ENCODE data around the gene FMO5. TPM values are rescaled to one million over a fixed set of nuclear protein-coding genes. Genes with fewer than 3 reads are reported as not detected.

Gene FMO5
- 0.17 TPM in 1 of 2 replicates, not detected in the other for total RNA-seq

- H3K9me3 Mint-ChIP-seq = no peaks in the 10 kb centered on the region
- intact Hi-C loops (cut with micrococcal nuclease) = no loop called here
- H3K27me3 Mint-ChIP-seq (ENCODE audit: insufficient read depth) = peaks cover 6% of the 10 kb centered on the region
- H3K4me3 Mint-ChIP-seq = peak within 1 kb of the TSS; percentile 91
- H3K27ac Mint-ChIP-seq = peak within 1 kb of the TSS; percentile 4
- H3K4me1 Mint-ChIP-seq (ENCODE audit: low read depth) = peaks cover 20% of the 10 kb centered on the region
- DNase-seq (ENCODE audit: low spot score) = peak; percentile 20
- H3K36me3 Mint-ChIP-seq (ENCODE audit: low read depth) = no peaks in the 10 kb centered on the region
Measured at GRCh38 chr1:147225193-147225730, at the start of gene FMO5. Gene FMO5, minus strand, starts transcription at chr1:147225339. Its CDS starts 310 bp downstream, at chr1:147225029.

GRCh38 chr1:147273409-147274336 is 48.5 kb upstream of the FMO5 start:
- intact Hi-C loops (cut with micrococcal nuclease) = loop anchor here (1.0 to 10.0 kb wide), 4 partner anchors 117 to 619 kb away; no protein-coding TSS in a partner anchor
- Mint-ChIP-seq H3K4me1 (ENCODE audit: low read depth) (no peaks in the 10 kb centered on the region), H3K27ac (no peak overlapping the region), H3K4me3 (no peak overlapping the region), H3K36me3 (ENCODE audit: low read depth) (peaks cover 48% of the 10 kb centered on the region), H3K27me3 (ENCODE audit: insufficient read depth) (no peaks in the 10 kb centered on the region), H3K9me3 (no peaks in the 10 kb centered on the region)
- DNase-seq (ENCODE audit: low spot score) = peak; percentile 11

- no peak overlapping the region for H3K27ac Mint-ChIP-seq
- no peak for DNase-seq (ENCODE audit: low spot score)
- intact Hi-C loops (cut with micrococcal nuclease) = loop anchor here (5.0 to 10.0 kb wide), 2 partner anchors 223 to 370 kb away; no protein-coding TSS in a partner anchor
- H3K9me3 Mint-ChIP-seq = no peaks in the 10 kb centered on the region
- peaks cover 53% of the 10 kb centered on the region for H3K36me3 Mint-ChIP-seq (ENCODE audit: low read depth)
- H3K27me3 Mint-ChIP-seq (ENCODE audit: insufficient read depth) = no peaks in the 10 kb centered on the region
- H3K4me3 Mint-ChIP-seq = no peak overlapping the region
- peaks cover under 1% of the 10 kb centered on the region for H3K4me1 Mint-ChIP-seq (ENCODE audit: low read depth)
Measured at GRCh38 chr1:147272042-147272441, 46.9 kb upstream of the FMO5 start.

GRCh38 chr1:147270721-147271120 is 45.6 kb upstream of the FMO5 start:
- no peak for DNase-seq (ENCODE audit: low spot score)
- H3K4me3 Mint-ChIP-seq = no peak overlapping the region
- H3K27ac Mint-ChIP-seq = no peak overlapping the region
- H3K36me3 Mint-ChIP-seq (ENCODE audit: low read depth) = peaks cover 52% of the 10 kb centered on the region
- peaks cover 10% of the 10 kb centered on the region for H3K4me1 Mint-ChIP-seq (ENCODE audit: low read depth)
- no peaks in the 10 kb centered on the region for H3K27me3 Mint-ChIP-seq (ENCODE audit: insufficient read depth)
- intact Hi-C loops (cut with micrococcal nuclease) = loop anchor here (5.0 to 10.0 kb wide), 2 partner anchors 224 to 372 kb away; no protein-coding TSS in a partner anchor
- H3K9me3 Mint-ChIP-seq = no peaks in the 10 kb centered on the region

- H3K27me3 Mint-ChIP-seq (ENCODE audit: insufficient read depth) = no peaks in the 10 kb centered on the region
- no peak for DNase-seq (ENCODE audit: low spot score)
- H3K36me3 Mint-ChIP-seq (ENCODE audit: low read depth) = peaks cover 48% of the 10 kb centered on the region
- no peaks in the 10 kb centered on the region for H3K9me3 Mint-ChIP-seq
- intact Hi-C loops (cut with micrococcal nuclease) = no loop called here
- H3K4me3 Mint-ChIP-seq = no peak overlapping the region
- H3K4me1 Mint-ChIP-seq (ENCODE audit: low read depth) = peaks cover 10% of the 10 kb centered on the region
- H3K27ac Mint-ChIP-seq = no peak overlapping the region
Measured at GRCh38 chr1:147267711-147268110, 42.6 kb upstream of the FMO5 start.

GRCh38 chr1:147266381-147266780 is 41.2 kb upstream of the FMO5 start:
- Mint-ChIP-seq H3K36me3 (ENCODE audit: low read depth) (peaks cover 47% of the 10 kb centered on the region), H3K27me3 (ENCODE audit: insufficient read depth) (no peaks in the 10 kb centered on the region), H3K9me3 (no peaks in the 10 kb centered on the region), H3K27ac (no peak overlapping the region), H3K4me1 (ENCODE audit: low read depth) (peaks cover 10% of the 10 kb centered on the region), H3K4me3 (no peak overlapping the region)
- intact Hi-C loops (cut with micrococcal nuclease) = no loop called here
- DNase-seq (ENCODE audit: low spot score) = no peak

- intact Hi-C loops (cut with micrococcal nuclease) = no loop called here
- peaks cover 53% of the 10 kb centered on the region for H3K36me3 Mint-ChIP-seq (ENCODE audit: low read depth)
Measured at GRCh38 chr1:147264158-147264768, 39.1 kb upstream of the FMO5 start.

GRCh38 chr1:147260956-147261355 is 35.8 kb upstream of the FMO5 start:
- no peak for DNase-seq (ENCODE audit: low spot score)
- H3K9me3 Mint-ChIP-seq = no peaks in the 10 kb centered on the region
- H3K4me1 Mint-ChIP-seq (ENCODE audit: low read depth) = no peaks in the 10 kb centered on the region
- H3K27ac Mint-ChIP-seq = no peak overlapping the region
- no peaks in the 10 kb centered on the region for H3K27me3 Mint-ChIP-seq (ENCODE audit: insufficient read depth)
- intact Hi-C loops (cut with micrococcal nuclease) = no loop called here
- H3K4me3 Mint-ChIP-seq = no peak overlapping the region
- peaks cover 38% of the 10 kb centered on the region for H3K36me3 Mint-ChIP-seq (ENCODE audit: low read depth)

More at GRCh38 chr1:147264158-147264768, 39.1 kb upstream of the FMO5 start:
- no peak for DNase-seq (ENCODE audit: low spot score)
- Mint-ChIP-seq H3K27me3 (ENCODE audit: insufficient read depth) (no peaks in the 10 kb centered on the region), H3K4me3 (no peak overlapping the region), H3K4me1 (ENCODE audit: low read depth) (peaks cover 10% of the 10 kb centered on the region), H3K9me3 (no peaks in the 10 kb centered on the region), H3K27ac (no peak overlapping the region)

GRCh38 chr1:147252540-147252939 is 27.4 kb upstream of the FMO5 start:
- Mint-ChIP-seq H3K36me3 (ENCODE audit: low read depth) (peaks cover 23% of the 10 kb centered on the region), H3K27ac (no peak overlapping the region), H3K4me1 (ENCODE audit: low read depth) (peaks cover 21% of the 10 kb centered on the region), H3K27me3 (ENCODE audit: insufficient read depth) (no peaks in the 10 kb centered on the region), H3K9me3 (no peaks in the 10 kb centered on the region), H3K4me3 (no peak overlapping the region)
- no peak for DNase-seq (ENCODE audit: low spot score)
- intact Hi-C loops (cut with micrococcal nuclease) = no loop called here

- Mint-ChIP-seq H3K4me3 (no peak overlapping the region), H3K27me3 (ENCODE audit: insufficient read depth) (no peaks in the 10 kb centered on the region), H3K27ac (no peak overlapping the region), H3K9me3 (no peaks in the 10 kb centered on the region), H3K4me1 (ENCODE audit: low read depth) (peaks cover 59% of the 10 kb centered on the region), H3K36me3 (ENCODE audit: low read depth) (peaks cover 13% of the 10 kb centered on the region)
- intact Hi-C loops (cut with micrococcal nuclease) = loop anchor here (10.0 kb wide), 2 partner anchors 297 to 1087 kb away; partner anchors contain the start of gene BCL9
- DNase-seq (ENCODE audit: low spot score) = no peak
Measured at GRCh38 chr1:147247656-147248238, 22.6 kb upstream of the FMO5 start.

GRCh38 chr1:147246910-147247655 is 21.9 kb upstream of the FMO5 start:
- no peaks in the 10 kb centered on the region for H3K27me3 Mint-ChIP-seq (ENCODE audit: insufficient read depth)
- H3K9me3 Mint-ChIP-seq = no peaks in the 10 kb centered on the region
- peaks cover 61% of the 10 kb centered on the region for H3K4me1 Mint-ChIP-seq (ENCODE audit: low read depth)
- no peak for DNase-seq (ENCODE audit: low spot score)
- peaks cover 12% of the 10 kb centered on the region for H3K36me3 Mint-ChIP-seq (ENCODE audit: low read depth)
- no peak overlapping the region for H3K27ac Mint-ChIP-seq
- intact Hi-C loops (cut with micrococcal nuclease) = loop anchor here (10.0 kb wide), 2 partner anchors 298 to 1088 kb away; partner anchors contain the start of gene BCL9
- H3K4me3 Mint-ChIP-seq = no peak overlapping the region
